ENCODE data around the gene LPP.
A peak's percentile ranks its signal among the peaks of the same experiment; 100 is the strongest.

Gene LPP

DNA sequence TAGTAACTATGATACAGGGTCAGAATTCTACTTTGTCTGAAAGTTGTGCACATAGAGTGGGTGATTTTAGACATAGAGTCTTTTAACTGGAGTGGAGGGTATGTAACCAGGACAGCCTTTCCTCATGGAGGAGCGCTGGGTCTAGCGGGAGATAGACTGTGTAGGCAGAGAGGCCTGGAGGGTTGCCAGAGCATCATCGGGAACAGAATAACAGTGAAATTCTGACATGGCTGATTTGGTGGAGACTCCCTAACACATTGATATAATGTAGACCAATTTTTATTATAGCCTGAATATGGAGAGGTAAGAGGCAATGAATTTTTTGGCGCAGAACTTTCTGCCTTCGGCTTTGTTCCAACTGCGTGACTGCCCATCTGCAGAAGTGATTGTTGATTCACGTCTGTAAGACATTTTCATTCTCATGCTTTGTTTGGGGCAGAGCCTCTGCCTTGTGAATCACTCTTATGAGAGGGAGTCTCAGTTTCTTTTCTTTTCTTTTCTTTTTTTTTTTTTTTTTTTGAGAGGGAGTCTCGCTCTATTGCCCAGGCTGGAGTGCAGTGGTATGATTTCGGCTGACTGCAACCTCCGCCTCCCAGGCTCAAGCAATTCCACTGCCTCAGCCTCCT is 16.0 kb downstream of the LPP start:
- DNase-seq (ENCODE audit: low read depth in 2 of 2) = no peak

DNA sequence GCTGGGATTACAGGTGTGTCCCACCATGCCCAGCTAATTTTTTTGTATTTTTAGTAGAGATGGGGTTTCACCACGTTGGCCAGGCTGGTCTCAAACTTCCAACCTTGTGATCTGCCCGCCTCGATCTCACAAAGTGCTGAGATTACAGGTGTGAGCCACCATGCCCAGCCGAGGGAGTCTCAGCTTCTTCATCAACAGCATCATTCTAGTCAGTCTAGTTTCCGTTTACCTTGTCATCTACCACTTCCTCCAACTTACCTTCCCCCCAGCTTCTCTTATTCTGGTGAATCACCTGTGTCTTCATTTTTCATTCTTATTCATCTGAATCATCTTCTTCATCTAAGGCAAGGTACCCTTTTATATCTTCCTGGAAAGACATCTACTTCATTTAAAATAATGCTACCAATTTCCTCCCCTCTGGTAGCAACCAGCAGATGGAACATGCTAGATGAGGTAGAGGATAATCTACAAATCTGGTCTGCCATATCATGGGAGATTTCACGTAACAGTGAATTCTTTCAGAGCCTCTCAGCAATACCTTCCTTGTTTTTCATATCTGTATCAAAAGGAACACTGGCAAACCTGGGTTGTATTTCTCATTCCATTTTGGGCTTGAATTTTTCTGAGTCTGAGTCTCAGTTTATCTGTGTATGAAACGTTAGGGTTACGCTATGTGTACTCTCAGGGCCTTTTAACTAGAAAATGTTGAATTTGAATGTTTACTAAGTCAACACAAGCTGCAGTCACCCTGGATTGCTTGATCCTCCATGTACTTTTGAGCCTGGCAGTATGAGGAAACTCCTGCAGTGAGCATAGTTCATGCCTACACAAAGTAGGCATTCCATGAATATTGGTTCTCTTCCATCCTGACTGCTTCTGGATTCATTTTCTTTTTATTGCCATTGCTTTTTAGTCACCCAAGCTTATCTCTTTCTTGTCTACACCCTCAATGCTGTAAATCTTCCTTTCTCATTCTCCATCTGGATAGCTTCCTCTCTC is 16.8 kb downstream of the LPP start:
- peak; percentile 44 to 49 for DNase-seq (ENCODE audit: low read depth in 2 of 2)

DNA sequence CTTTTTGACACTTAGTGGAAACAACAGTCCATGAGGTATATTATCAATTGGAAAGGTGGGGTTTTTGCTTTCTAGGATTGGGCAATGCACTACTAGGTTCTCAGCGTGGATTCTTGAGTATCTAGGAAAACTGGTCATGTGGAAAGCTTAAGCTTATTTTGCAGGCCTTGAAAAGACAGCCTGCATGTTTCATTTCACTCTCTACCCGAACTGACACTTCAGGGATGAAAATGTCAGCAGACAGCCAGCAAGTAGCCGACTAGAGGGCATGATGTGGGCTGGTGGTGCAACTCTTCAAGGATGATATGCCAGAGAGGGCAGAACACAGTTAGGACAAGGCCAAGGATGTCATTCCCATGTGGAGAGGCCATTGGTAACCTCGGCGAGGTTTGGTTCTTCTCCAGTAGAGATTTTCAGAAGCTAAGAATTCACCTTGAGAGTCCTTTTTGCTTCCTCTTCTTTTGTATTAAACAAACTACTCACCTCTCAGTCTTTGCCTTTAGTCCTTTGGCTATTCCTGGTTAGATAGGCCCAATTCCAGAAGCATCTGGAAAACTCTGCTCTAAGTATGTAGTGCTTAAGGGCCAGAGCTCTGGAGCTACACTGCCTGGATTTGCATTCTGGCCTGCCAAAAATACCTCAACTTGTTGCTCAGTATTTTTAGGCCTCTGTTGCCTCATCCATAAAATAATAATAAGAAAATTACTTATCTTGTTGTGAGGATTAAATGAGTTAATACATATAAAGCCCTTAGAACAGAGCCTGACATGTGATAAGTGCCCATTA is 17.9 kb downstream of the LPP start:
- DNase-seq (ENCODE audit: low read depth in 2 of 2) = no peak

DNA sequence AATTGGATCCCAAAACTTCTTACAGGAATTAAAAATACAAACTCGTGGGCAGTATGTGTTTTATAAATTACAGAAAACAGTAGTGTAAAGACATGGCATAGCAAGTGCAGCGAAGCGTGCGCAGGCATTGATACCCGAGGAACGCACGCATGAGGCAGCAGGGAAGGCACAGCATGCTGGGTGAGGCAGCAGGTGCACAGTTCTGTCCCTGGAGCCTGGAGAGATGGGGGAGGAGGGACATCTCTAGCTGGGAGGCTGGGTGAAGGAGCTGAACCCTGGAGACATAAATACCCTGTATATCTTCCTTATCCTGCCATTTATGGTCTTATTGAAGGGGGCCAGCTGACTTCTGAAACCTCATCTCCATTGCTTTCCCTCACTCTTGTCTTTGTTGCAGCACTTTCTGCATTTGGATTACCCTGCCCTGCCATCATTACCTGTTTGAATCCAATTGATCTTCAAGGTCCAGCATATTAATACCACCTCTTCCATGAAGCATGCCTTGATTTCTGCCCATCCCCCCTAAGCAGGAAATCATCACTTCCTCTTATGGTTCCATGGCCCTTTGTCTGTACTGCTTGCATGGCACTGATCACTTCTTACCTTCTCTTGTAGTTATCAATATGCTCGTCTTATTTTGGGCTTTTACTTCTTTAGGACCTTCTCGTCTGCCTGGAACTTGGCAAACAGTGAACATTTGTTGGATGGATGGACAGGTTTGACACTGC is 20.5 kb downstream of the LPP start:
- no peak for DNase-seq (ENCODE audit: low read depth in 2 of 2)

DNA sequence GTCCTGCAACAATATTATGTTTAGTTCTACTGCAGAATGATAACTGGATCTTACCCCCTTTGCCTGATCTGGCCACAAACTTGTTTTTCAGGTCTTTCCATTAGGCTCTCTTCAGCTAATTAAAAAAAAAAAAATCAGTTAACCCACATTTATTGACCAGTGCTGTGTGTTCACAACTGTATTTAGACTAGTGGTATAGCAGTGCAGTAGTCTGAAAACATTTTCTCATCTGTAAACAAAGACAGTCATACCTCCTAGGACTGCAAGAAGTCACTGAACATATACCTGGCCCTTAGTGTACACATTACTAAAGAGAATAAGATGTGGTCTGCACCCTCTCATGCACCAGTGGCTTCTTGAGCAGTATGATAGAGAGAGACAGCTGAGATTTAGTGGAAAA is 22.5 kb downstream of the LPP start:
- no peak for DNase-seq (ENCODE audit: low read depth in 2 of 2)

DNA sequence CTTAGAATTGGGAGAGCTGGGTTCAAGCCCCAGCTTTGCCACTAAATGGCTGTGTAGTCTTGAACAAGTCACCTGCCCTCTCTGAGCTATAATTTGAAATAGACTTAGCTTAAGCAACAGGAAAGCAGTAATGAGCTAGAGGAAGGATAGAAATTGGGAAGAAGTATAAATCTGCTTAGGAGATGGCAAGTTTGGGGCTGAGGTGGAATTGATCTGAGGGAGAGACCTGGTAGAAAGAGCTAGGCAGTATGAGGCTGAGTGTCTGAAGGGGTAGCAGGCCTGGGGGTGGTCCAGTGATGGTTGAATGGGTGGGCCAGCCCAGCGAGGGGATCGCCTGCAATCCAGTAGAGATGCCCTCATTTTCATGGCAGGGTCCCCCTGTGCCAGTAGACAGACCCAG is 22.9 kb downstream of the LPP start:
- no peak for DNase-seq (ENCODE audit: low read depth in 2 of 2)

DNA sequence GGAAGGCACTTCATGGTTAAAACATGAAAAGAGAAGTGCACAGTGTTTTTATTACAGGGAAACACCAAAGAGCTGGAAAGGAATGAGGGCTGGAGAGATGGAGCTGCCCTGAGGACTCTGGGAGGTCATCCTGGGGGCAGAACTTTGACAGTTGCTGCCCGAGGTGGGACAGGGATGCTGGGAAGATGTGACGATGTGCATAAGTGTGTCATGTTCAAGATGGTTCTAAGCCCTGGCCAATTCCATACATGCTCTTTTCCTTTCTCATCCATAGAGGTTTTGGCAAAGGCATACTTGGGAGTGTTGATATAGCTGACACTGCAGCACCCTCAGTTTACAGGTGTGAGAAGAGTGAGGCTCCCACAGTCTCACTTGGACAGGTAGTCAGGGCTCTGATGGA is 23.8 kb downstream of the LPP start:
- DNase-seq (ENCODE audit: low read depth in 2 of 2) = no peak

DNA sequence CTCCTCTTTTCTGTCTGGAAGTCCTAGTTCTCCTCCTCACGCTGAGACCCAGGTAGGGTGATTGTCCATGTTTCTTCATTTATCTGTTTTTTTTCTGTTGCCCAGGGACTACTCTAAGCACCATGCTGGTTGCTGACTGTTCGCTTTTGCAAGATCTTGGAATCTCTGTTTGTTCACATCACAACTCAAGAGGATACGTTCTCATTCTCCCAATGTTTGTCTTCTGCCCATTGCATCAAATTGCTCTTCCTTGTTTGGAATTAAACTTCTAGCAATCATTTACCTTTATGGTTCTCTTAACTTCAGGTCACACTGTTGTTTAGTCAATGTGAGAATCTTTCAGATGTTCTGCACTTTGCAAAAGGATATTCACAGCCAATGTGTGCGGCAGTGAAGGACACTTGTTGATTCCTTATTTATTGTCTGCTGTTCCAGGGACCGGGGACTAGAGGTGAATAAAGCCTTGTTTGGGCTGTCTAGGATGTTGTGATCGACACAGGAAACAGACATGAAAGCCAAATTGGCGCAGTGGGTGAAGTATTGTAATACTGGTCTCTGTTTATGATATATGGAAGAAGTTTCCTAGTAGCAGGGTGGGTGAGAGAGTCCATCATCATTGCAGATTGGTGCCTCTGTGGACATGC is 24.5 kb downstream of the LPP start:
- DNase-seq (ENCODE audit: low read depth in 2 of 2) = no peak

DNA sequence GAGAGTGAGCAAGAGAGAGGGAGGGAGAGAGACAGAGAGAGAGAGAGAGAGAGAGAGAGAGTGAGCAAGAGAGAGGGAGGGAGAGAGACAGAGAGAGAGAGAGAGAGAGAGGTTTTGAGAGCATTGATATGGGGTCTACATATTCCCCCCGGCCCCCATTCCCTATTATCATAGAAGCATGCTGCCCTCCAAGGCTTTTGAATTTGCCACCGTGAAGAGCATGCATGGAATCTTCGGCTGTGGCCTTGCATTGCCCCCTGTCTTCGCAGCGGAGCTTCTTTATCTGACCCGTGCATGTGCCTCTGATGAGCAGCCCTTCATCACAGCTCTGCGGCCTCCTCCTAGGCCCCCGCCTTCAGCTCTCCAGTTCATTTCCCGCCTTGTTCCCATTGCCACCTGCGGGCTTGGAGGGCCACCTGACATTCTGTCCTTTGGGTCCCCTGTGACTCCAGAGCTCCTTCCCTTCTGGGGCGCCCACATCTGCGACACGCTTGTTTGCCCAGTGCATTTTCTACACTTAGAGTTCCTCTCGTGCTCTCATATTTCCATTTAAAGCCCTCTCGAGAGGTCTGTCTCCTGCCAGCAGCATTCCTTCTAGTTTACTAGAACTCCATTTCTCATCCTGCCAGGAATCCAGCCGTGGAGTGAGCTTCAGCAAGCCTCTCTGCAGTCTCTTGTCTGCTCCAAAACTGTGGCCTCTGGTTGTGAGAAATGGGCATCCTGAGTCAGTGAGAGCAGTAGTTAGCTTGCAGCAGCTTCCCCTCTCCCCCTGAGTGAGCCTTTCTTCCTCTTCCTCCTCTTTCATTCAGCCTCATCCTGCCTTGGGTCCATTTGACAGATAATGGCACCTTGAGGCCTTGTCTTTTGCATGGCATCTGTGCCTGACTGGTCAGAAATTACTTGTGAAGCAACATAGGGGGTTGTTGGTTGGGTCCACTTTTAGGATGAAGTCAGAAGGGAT is 25.3 kb downstream of the LPP start:
- DNase-seq (ENCODE audit: low read depth in 2 of 2) = no peak

DNA sequence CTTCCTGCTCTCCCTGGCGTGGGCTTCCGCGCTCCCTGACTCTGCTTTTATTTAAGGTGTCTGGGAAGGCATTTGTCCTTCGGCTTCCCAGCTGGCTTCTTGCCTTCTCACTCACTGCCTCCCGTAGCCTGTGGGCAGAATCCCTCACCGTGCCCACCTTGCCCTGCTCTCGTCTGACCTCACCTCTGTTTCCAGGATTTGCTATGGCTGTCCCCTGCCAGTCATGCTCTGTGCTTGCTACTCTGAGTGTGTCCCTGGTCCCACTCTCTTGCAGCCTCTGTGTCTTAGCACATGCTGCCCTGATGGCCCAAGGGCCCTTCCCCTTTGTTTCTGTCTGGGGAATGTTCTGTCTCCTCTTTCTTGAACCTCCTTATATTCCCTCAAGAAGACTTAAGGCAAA is 26.2 kb downstream of the LPP start:
- DNase-seq (ENCODE audit: low read depth in 2 of 2) = no peak

DNA sequence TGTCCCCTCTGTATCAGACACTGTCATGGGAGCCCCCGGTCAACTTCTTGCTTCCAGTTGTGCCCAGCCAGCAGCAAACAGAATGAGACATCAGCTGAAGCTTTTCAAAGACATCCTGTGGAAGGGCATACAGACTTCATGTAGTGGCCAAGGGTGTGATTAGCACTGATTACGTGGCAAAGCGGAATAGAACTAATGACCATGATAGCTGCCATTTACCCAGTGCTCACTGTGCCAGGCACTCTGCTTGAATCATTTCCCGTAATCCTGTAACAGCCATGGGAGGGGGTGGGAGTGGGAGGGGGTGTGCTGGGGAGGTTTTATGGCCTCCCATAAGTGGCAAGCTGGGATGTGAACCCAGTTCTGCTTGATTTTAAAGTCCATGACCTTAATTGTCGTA is 29.5 kb downstream of the LPP start:
- DNase-seq (ENCODE audit: low read depth in 2 of 2) = no peak

DNA sequence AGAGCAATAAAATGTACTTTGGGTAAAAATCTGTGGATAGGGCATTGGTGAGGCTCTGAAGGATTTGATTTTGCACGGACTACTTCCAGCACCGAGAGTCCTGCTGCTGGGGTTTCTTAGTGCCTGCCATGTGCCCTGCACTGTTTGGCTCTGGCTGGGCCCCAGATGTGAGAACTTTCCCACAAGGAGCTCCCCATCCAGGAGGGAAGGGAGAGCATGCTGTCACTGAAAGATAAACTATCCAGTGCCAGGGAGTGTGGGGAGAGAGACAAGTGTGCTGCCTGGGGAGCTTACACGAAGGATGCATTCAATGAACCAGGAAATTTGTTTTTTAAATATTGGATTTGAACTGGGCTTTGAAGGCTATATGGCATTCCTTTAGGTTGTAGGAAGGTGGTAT is 30.2 kb downstream of the LPP start:
- no peak for DNase-seq (ENCODE audit: low read depth in 2 of 2)

DNA sequence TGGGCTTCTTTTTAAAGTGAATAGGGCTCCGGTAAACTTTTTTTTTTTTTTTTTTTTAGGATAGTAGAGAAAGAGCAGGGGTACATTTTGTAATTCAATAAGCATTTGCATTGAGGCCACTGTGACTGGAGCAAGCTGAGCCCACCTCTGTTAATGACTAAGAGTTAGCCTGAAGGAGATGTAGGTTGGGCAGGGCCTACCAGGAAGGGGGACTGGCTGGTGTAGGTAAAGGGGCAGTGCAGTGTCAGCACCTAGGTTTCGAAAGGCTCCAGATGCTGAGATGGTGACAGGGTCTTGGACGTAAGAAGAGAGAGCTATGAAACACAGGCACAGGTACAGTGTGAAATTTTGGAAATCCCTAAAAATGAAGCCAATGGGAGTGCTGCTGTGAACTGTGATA is 30.7 kb downstream of the LPP start:
- no peak for DNase-seq (ENCODE audit: low read depth in 2 of 2)

DNA sequence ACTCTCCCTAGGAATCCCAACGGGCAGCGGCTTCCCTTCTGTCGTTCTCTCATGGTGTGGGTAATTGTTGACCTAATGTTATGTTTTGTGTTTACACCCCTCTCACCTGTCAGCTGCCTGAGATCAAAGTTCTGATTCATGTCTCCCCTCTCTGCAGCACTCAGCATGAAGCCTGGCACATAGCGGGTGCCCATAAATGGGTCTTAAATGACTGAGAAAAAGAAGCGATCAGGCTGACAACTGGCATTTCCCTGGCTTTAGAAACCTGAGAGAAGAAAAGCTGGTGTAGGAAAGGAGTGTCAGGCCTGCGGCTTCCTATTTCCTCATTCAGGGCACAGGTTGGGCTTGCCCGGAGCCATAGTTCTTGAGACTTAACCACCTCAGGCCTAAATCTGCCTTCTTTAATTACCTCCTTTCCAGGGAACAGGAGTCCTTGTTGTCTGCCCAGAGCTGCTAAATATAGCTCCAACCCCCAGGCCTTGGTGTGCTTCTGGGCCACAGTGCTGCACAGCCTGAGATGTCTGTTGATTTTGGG is 31.8 kb downstream of the LPP start:
- DNase-seq (ENCODE audit: low read depth in 2 of 2) = no peak

DNA sequence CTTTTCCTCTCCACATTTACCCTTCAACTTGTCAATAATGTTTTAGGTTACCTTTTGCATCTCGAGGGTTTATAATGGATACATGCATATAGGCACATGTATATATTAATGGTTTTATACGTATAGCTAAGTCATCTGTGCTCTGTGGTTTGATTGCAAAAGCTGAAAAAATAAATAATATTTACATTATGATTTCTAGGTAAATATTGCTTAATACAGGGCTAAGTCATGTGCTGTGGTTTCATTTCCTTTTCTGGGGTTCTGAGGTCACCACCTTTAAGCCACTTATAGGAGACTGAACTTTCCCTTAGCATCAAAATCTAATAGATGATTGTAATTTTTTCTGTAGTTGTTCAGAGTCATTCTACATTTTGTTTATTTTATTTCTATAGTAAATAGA is 33.1 kb downstream of the LPP start:
- no peak for DNase-seq (ENCODE audit: low read depth in 2 of 2)

DNA sequence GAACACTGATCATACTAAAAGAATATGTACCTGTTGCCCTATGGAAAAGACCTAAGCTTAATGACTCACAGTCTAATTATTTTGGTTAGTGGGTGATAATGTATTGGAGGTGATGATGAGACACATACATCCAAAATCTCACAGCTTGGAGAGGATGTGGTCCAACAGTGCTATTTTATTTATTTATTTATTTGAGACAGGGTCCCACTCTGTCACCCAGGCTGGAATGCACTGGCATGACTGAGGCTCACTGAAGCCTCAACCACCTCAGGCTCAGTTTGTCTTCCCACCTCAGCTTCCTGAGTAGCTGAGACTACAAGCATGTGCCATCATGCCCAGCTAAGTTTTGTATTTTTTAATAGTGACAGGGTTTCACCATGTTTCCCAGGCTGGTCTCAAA is 35.0 kb downstream of the LPP start:
- DNase-seq (ENCODE audit: low read depth in 2 of 2) = no peak

DNA sequence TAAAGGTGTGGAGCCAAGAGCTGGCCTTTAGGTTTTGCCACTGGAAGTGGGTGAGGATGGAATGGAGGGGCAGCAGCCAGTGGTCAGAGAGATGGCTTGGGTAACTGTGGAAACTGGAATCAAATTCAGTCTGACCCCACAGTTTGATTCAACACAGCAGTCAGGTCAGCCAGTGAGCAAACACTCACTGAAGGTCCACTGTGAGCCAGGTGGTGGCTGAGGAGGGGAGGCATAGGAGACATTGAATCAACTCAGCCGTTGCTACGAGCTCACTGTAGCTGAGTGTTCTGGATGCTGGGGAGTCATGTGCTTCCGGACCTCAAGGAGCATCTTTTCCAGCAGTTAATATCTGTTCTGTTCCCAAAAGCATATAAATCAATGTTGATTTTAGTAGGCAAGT is 37.5 kb downstream of the LPP start:
- DNase-seq (ENCODE audit: low read depth in 2 of 2) = no peak

DNA sequence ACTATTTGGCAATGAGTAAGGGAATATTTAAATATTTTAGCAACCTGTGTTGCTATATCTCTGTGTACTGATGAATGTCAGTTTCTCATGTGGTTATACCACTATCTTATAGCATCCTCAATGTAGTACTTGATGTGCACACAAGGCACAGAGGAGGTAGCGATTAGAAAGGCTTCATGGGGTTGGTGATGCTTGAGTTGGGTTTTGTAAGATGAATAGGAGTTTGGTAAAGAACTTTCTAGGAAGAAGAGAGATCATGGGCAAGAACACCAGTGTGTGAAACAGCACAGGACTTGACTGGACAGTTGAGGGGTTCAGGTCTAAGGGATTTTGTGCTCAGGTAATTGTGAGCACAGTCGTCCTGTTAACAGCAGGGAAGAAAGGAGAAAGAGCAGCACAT is 38.1 kb downstream of the LPP start:
- DNase-seq (ENCODE audit: low read depth in 2 of 2) = no peak

DNA sequence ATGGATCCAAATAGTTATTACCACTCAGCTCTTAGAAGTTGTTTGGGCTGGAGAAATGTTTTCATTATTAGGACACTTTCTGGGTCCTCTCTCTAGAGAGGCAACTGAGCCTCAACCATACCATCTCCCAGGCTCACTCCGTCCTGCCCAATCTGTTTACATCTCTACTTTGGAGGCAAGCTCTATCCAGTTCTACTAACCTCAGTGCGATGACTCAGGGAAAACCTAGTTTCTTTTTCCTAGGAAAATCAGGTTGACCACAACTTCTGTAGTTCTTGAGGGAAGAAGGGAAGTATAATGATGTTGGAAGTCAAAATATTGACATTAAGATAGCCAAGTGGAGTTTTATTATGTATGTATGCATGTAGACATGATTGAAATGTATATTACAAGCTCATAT is 40.4 kb downstream of the LPP start:
- DNase-seq (ENCODE audit: low read depth in 2 of 2) = no peak

Data from stimulated activated CD4-positive, alpha-beta T cell treated with anti-CD3 and anti-CD28 coated beads, Interleukin-15, amount 100 ng/mL, for 48 hours (primary cell).